Adrenal gland (tissue), 12 donors: ENCODE data around the gene TTLL5. TPM values are rescaled to one million over a fixed set of nuclear protein-coding genes. Genes with fewer than 3 reads are reported as not detected.
A peak's percentile ranks its signal among the peaks of the same experiment; 100 is the strongest.

Experiments
- DNase-seq, 7 donors: peaks; one replicate each; pipeline ENCODE4 v3.0.0-alpha.2; 2019 to 2020
- H3K27ac ChIP-seq, 5 donors: fragments of 200-600 bp; sonication (generic) in 4 of 5; 1 replicate in 3 of 5; 2 replicates in 2 of 5; pipeline versions ENCODE4 v1.5.1 to v1.8.0; 2016 to 2020; ENCODE audit warnings: mild to moderate bottlenecking in 1 of 5
- H3K27me3 ChIP-seq: fragments of 200-600 bp; 2 replicates; pipeline ENCODE4 v1.8.0; 2021
- H3K36me3 ChIP-seq, 2 donors: fragments of 200-600 bp; replicated peaks in 1 of 2; 1 replicate in 1 of 2; 2 replicates in 1 of 2; pipeline versions ENCODE4 v1.5.1 to v1.8.0; 2018 to 2022
- H3K4me1 ChIP-seq, 2 donors: fragments of 200-600 bp; replicated peaks in 1 of 2; 1 replicate in 1 of 2; 2 replicates in 1 of 2; pipeline versions ENCODE4 v1.5.1 to v1.8.0; 2018 to 2021
- H3K4me3 ChIP-seq, 4 donors: fragments of 200-600 bp; sonication (generic) in 3 of 4; one replicate each; pipeline ENCODE4 v1.5.1; 2016 to 2018
- H3K9me3 ChIP-seq, 3 donors: fragments of 200-600 bp; sonication (generic) in 1 of 3; replicated peaks in 1 of 3; 1 replicate in 2 of 3; 2 replicates in 1 of 3; pipeline versions ENCODE4 v1.5.1 to v1.8.0; 2016 to 2021
- POLR2A ChIP-seq, 2 donors: fragments of 450-650 bp; IDR thresholded peaks; one replicate each; pipeline ENCODE4 v1.6.1; 2017; ENCODE audit warnings: antibody characterized with exemption in 2 of 2, mild to moderate bottlenecking in 2 of 2, moderate library complexity in 1 of 2
- WGBS, 4 donors: extraction: QIAGEN DNeasy Blood & Tissue Kit in 2 of 4; methylation state at CpG; one replicate each; pipeline versions ENCODE4 v1.1.5 to v1.1.7; 2013 to 2017; 5-methylcytosine and 5-hydroxymethylcytosine counted together
- intact Hi-C, 2 donors: fragments of 100-400 bp; cut with DNase I; formaldehyde crosslinking; loops; one replicate each; pipeline versions ENCODE4 v1.14.1 to v1.15.0; 2022 to 2023
- polyA plus RNA-seq, 3 donors: library from polyadenylated mRNA; stranded (reverse); fragments of 200-250 nt in 2 of 3; fragments of 350-450 nt in 1 of 3; fragmentation: Illumina TruSeq in 1 of 3; extraction: RNeasy Lipid Tissue Mini Kit (QIAGEN cat#74804) in 1 of 3; gene quantifications; one replicate each; pipeline ENCODE4 v1.2.3, GENCODE V29; 2013 to 2014
- total RNA-seq, 9 donors: library from RNA; depleted of rRNA in 4 of 9; stranded (reverse); fragments of >200 nt in 4 of 9; fragments of 120-200 nt in 1 of 9; fragmentation: NEBNext Ultra II Directional in 1 of 9; extraction: Animal tissue kit (Norgen Biotek cat#: 25700) in 1 of 9; gene quantifications; one replicate each; pipeline versions ENCODE4 v1.1.0 to v1.2.4, GENCODE V29; 2013 to 2023
- TF ChIP-seq, protein P1 (sequence below), 6 experiments: fragments of 450-650 bp in 4 of 6; fragments of 200-600 bp in 2 of 6; sonication (generic) in 1 of 6; IDR thresholded peaks; 1 replicate in 5 of 6; 2 replicates in 1 of 6; pipeline versions ENCODE4 v1.5.1 to v1.8.0; 2016 to 2021; ENCODE audit warnings: antibody characterized with exemption in 6 of 6, mild to moderate bottlenecking in 2 of 6, moderate library complexity in 1 of 6
- donor health status: healthy with polysubstance abuse.
- donor health status: Bipolar disorder and iron deficiency.
- donor health status: DM: yes; HTN: yes; CAD: no.
- donor health status: DM: no; HTN: no; CAD: no.
- donor health status: DM: no; HTN: no; CAD: no.
- donor health status: DM: yes; HTN: yes; CAD: no.

Gene TTLL5
- total and polyA plus RNA-seq, 12 donors: 12.7 to 34.0 (median 24.1) TPM

GRCh38 chr14:75634848-75635247 is 26.2 kb upstream of the TTLL5 start:
- DNase-seq: no peak
- 86 to 92% (median 90%) methylated on average over 3 to 5 of the region's 5 CpGs for WGBS, 4 donors

GRCh38 chr14:75636100-75636692 is 24.9 kb upstream of the TTLL5 start:
- H3K9me3 ChIP-seq: no peaks in the 10 kb centered on the region
- peaks cover 4 to 11% of the 10 kb centered on the region in 2 donors for H3K4me1 ChIP-seq
- intact Hi-C loops: loop anchor here in 1 of 2 donors (10.0 kb wide), 1 partner anchor 51 kb away; no protein-coding TSS in a partner anchor
- no peaks in the 10 kb centered on the region for H3K36me3 ChIP-seq
- TF ChIP-seq POLR2A (IDR thresholded peaks at IDR 0.05): no peak
- TF ChIP-seq, protein P1, sequence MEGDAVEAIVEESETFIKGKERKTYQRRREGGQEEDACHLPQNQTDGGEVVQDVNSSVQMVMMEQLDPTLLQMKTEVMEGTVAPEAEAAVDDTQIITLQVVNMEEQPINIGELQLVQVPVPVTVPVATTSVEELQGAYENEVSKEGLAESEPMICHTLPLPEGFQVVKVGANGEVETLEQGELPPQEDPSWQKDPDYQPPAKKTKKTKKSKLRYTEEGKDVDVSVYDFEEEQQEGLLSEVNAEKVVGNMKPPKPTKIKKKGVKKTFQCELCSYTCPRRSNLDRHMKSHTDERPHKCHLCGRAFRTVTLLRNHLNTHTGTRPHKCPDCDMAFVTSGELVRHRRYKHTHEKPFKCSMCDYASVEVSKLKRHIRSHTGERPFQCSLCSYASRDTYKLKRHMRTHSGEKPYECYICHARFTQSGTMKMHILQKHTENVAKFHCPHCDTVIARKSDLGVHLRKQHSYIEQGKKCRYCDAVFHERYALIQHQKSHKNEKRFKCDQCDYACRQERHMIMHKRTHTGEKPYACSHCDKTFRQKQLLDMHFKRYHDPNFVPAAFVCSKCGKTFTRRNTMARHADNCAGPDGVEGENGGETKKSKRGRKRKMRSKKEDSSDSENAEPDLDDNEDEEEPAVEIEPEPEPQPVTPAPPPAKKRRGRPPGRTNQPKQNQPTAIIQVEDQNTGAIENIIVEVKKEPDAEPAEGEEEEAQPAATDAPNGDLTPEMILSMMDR (IDR thresholded peaks at IDR 0.05): no peak
- no peaks in the 10 kb centered on the region for H3K27me3 ChIP-seq
- no peak overlapping the region for H3K4me3 ChIP-seq
- H3K27ac ChIP-seq: peak overlapping the region in 3 of 5 donors; percentile 33 to 84 (median 72)
- 53 to 63% (median 62%) methylated on average over 2 to 13 of the region's 13 CpGs for WGBS, 4 donors
- peak in 6 of 7 donors; percentile 38 to 79 (median 53) for DNase-seq

More at GRCh38 chr14:75634848-75635247, 26.2 kb upstream of the TTLL5 start:
- Histone ChIP-seq H3K4me3 (no peak overlapping the region), H3K9me3 (no peaks in the 10 kb centered on the region), H3K27me3 (no peaks in the 10 kb centered on the region), H3K36me3 (no peaks in the 10 kb centered on the region), H3K4me1 (peaks cover 4 to 11% of the 10 kb centered on the region in 2 donors), H3K27ac (peak overlapping the region in 1 of 5 donors; percentile 72)
- no peak for TF ChIP-seq POLR2A (IDR thresholded peaks at IDR 0.05)
- TF ChIP-seq, protein P1 (IDR thresholded peaks at IDR 0.05): no peak
- intact Hi-C loops: loop anchor here in 1 of 2 donors (10.0 kb wide), 1 partner anchor 50 kb away; no protein-coding TSS in a partner anchor

- H3K9me3 ChIP-seq: no peaks in the 10 kb centered on the region
- peaks cover 0 to 10% of the 10 kb centered on the region in 2 donors for H3K36me3 ChIP-seq
- peaks cover 4 to 11% of the 10 kb centered on the region in 2 donors for H3K4me1 ChIP-seq
- DNase-seq: peak in 1 of 7 donors; percentile 35
- 87 to 97% (median 95%) methylated on average over 3 of the region's 3 CpGs for WGBS, 4 donors
- TF ChIP-seq POLR2A (IDR thresholded peaks at IDR 0.05): no peak
- TF ChIP-seq, protein P1 (IDR thresholded peaks at IDR 0.05): no peak
- intact Hi-C loops: no loop called here
- no peaks in the 10 kb centered on the region for H3K27me3 ChIP-seq
- H3K4me3 ChIP-seq: no peak overlapping the region
- H3K27ac ChIP-seq: no peak overlapping the region
Observed at GRCh38 chr14:75640876-75641275, 20.2 kb upstream of the TTLL5 start.

- intact Hi-C loops: no loop called here
- Histone ChIP-seq H3K4me1 (peaks cover 8 to 24% of the 10 kb centered on the region in 2 donors), H3K4me3 (no peak overlapping the region), H3K9me3 (no peaks in the 10 kb centered on the region), H3K36me3 (peaks cover 0 to 16% of the 10 kb centered on the region in 2 donors), H3K27ac (no peak overlapping the region), H3K27me3 (no peaks in the 10 kb centered on the region)
- 62 to 67% (median 63%) methylated on average over 4 of the region's 4 CpGs for WGBS, 4 donors
- TF ChIP-seq POLR2A (IDR thresholded peaks at IDR 0.05): no peak
- TF ChIP-seq, protein P1 (IDR thresholded peaks at IDR 0.05): no peak
- DNase-seq: no peak
Observed at GRCh38 chr14:75643985-75644384, 17.1 kb upstream of the TTLL5 start.
